Hepatocyte (in vitro differentiated cells): ENCODE results near the gene COL15A1.

ENCODE experiments used
- EZH2 ChIP-seq: fragments of 200-600 bp; sonication (generic); IDR thresholded peaks from 2 replicates; pipeline ENCODE4 v1.6.1; 2016; ENCODE audit warnings: antibody characterized with exemption, mild to moderate bottlenecking, borderline replicate concordance
- EZH2phosphoT487 ChIP-seq: fragments of 200-600 bp; sonication (generic); IDR thresholded peaks from one replicate; pipeline ENCODE4 v1.6.1; 2018; ENCODE audit warnings: antibody characterized with exemption, mild to moderate bottlenecking, low read depth, moderate library complexity; ENCODE audit not compliant: unreplicated experiment, severe bottlenecking
- TF ChIP-seq, protein P1 (sequence below): fragments of 200-600 bp; sonication (generic); IDR thresholded peaks from 2 replicates; pipeline ENCODE4 v1.5.1; 2016; ENCODE audit warnings: antibody characterized with exemption, mild to moderate bottlenecking; ENCODE audit not compliant: poor library complexity

DNA sequence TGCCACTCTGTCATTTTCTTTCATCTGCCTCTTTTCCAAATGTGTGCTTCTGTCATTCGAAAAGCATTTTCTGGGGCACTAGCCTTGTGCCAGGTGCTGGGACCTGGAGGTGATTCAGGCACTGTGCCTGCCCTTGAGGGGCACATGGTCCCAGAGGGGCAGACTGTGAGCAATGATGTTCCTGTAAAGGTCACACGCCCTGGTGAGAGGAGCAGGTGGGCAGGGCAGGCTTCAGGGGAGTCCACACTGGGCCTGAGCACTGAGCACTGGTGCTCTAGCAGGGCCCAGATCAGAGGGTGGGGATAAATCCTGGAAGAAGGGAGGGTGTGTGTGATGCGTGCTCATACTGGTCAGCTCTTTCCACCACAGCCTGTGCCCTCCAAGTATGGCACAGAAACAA, 77.8 kb downstream of the COL15A1 start:
- TF ChIP-seq, protein P1, sequence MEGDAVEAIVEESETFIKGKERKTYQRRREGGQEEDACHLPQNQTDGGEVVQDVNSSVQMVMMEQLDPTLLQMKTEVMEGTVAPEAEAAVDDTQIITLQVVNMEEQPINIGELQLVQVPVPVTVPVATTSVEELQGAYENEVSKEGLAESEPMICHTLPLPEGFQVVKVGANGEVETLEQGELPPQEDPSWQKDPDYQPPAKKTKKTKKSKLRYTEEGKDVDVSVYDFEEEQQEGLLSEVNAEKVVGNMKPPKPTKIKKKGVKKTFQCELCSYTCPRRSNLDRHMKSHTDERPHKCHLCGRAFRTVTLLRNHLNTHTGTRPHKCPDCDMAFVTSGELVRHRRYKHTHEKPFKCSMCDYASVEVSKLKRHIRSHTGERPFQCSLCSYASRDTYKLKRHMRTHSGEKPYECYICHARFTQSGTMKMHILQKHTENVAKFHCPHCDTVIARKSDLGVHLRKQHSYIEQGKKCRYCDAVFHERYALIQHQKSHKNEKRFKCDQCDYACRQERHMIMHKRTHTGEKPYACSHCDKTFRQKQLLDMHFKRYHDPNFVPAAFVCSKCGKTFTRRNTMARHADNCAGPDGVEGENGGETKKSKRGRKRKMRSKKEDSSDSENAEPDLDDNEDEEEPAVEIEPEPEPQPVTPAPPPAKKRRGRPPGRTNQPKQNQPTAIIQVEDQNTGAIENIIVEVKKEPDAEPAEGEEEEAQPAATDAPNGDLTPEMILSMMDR, result no peak
- TF ChIP-seq EZH2 (no peak), EZH2phosphoT487 (no peak)
